ENCODE data around the gene EDEM1. TPM values are rescaled to one million over a fixed set of nuclear protein-coding genes. Genes with fewer than 3 reads are reported as not detected.

EDEM1 gene
- total and polyA plus RNA-seq, 10 of the 15 experiments (the other 5 are each of a cell fraction or from before 2014, with no cell fraction given), result 18.9 to 138 (median 57.5) TPM

DNA sequence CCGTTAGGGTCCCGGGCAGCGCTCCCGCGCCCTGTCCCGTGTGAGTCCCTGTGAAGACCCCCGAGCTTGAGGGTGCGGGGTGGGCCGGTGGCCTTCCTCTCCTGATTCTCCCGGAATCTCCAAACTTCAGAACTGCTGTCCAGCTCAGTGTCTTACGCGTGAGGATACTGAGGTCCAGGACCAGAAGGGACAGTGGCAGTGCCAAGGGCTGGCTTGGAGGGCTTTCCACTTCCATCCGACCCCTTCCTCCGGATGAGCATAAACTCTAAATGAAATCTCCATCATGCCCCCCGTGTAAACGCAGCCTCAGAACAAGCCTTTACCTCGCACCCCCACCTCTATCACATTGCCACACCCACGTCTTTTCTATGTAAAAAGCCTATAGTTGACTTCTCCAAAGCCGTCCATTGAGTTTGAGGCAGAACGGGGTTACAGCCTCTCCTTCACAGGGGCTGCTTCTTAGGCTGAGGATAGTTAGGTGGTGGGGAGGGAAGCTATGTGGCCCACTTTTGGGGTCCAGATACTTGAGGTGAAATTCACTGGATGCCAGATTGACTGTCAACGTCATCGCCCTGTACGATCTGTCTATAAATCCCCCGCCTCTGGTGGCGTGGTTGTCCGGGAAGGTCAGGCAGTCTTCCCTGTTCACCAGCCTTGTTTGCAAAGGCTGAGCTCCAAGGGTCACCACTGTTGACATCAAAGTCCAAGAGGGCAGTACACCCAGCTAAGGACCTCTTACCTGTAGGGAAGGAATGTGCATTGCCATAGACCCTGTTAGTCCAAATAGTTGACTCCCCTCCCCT is 1.1 kb downstream of the EDEM1 start (continued):
- TF ChIP-seq, protein P1, sequence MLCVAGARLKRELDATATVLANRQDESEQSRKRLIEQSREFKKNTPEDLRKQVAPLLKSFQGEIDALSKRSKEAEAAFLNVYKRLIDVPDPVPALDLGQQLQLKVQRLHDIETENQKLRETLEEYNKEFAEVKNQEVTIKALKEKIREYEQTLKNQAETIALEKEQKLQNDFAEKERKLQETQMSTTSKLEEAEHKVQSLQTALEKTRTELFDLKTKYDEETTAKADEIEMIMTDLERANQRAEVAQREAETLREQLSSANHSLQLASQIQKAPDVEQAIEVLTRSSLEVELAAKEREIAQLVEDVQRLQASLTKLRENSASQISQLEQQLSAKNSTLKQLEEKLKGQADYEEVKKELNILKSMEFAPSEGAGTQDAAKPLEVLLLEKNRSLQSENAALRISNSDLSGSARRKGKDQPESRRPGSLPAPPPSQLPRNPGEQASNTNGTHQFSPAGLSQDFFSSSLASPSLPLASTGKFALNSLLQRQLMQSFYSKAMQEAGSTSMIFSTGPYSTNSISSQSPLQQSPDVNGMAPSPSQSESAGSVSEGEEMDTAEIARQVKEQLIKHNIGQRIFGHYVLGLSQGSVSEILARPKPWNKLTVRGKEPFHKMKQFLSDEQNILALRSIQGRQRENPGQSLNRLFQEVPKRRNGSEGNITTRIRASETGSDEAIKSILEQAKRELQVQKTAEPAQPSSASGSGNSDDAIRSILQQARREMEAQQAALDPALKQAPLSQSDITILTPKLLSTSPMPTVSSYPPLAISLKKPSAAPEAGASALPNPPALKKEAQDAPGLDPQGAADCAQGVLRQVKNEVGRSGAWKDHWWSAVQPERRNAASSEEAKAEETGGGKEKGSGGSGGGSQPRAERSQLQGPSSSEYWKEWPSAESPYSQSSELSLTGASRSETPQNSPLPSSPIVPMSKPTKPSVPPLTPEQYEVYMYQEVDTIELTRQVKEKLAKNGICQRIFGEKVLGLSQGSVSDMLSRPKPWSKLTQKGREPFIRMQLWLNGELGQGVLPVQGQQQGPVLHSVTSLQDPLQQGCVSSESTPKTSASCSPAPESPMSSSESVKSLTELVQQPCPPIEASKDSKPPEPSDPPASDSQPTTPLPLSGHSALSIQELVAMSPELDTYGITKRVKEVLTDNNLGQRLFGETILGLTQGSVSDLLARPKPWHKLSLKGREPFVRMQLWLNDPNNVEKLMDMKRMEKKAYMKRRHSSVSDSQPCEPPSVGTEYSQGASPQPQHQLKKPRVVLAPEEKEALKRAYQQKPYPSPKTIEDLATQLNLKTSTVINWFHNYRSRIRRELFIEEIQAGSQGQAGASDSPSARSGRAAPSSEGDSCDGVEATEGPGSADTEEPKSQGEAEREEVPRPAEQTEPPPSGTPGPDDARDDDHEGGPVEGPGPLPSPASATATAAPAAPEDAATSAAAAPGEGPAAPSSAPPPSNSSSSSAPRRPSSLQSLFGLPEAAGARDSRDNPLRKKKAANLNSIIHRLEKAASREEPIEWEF (IDR thresholded peaks at IDR 0.05; ENCODE audit: insufficient replicate concordance, low read depth, low read length), result no peak
- TF ChIP-seq ZNF207 (IDR thresholded peaks at IDR 0.05; ENCODE audit: borderline replicate concordance), result no peak
- TF ChIP-seq SPI1 (IDR thresholded peaks at IDR 0.05; ENCODE audit: borderline replicate concordance, insufficient read depth, low read depth, low read length), result no peak
- TF ChIP-seq ZNF384 (IDR thresholded peaks at IDR 0.05; ENCODE audit: borderline replicate concordance, low read depth, low read length), result no peak
- TF ChIP-seq, protein P2, sequence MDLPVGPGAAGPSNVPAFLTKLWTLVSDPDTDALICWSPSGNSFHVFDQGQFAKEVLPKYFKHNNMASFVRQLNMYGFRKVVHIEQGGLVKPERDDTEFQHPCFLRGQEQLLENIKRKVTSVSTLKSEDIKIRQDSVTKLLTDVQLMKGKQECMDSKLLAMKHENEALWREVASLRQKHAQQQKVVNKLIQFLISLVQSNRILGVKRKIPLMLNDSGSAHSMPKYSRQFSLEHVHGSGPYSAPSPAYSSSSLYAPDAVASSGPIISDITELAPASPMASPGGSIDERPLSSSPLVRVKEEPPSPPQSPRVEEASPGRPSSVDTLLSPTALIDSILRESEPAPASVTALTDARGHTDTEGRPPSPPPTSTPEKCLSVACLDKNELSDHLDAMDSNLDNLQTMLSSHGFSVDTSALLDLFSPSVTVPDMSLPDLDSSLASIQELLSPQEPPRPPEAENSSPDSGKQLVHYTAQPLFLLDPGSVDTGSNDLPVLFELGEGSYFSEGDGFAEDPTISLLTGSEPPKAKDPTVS (IDR thresholded peaks at IDR 0.05; ENCODE audit: low read depth, low read length), result no peak
- TF ChIP-seq CHD4 (IDR thresholded peaks at IDR 0.05), result no peak
- TF ChIP-seq, protein P3, sequence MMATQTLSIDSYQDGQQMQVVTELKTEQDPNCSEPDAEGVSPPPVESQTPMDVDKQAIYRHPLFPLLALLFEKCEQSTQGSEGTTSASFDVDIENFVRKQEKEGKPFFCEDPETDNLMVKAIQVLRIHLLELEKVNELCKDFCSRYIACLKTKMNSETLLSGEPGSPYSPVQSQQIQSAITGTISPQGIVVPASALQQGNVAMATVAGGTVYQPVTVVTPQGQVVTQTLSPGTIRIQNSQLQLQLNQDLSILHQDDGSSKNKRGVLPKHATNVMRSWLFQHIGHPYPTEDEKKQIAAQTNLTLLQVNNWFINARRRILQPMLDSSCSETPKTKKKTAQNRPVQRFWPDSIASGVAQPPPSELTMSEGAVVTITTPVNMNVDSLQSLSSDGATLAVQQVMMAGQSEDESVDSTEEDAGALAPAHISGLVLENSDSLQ (IDR thresholded peaks at IDR 0.05), result no peak
- no peak for TF ChIP-seq KLF5 (IDR thresholded peaks at IDR 0.05; ENCODE audit: partially characterized antibody)
- TF ChIP-seq FOXK2 (IDR thresholded peaks at IDR 0.05), result no peak
- TF ChIP-seq NRF1 (conservative IDR thresholded peaks at IDR 0.05; ENCODE audit: low read depth, low read length), result no peak
- TF ChIP-seq HDAC6 (IDR thresholded peaks at IDR 0.05; ENCODE audit: unreplicated experiment), result no peak
- peak; percentile 62; the same call in 1 of the 2 replicates for TF ChIP-seq YY1 (IDR thresholded peaks at IDR 0.05; ENCODE audit: low read depth, low read length)
- TF ChIP-seq SIN3A (IDR thresholded peaks at IDR 0.05; ENCODE audit: low read depth, low read length), result no peak; the same call in 1 of the 2 replicates
- no peak for TF ChIP-seq JUNB (IDR thresholded peaks at IDR 0.05)
- TF ChIP-seq BRCA1 (IDR thresholded peaks at IDR 0.05; ENCODE audit: low read depth, low read length), result no peak
- TF ChIP-seq, protein P4, sequence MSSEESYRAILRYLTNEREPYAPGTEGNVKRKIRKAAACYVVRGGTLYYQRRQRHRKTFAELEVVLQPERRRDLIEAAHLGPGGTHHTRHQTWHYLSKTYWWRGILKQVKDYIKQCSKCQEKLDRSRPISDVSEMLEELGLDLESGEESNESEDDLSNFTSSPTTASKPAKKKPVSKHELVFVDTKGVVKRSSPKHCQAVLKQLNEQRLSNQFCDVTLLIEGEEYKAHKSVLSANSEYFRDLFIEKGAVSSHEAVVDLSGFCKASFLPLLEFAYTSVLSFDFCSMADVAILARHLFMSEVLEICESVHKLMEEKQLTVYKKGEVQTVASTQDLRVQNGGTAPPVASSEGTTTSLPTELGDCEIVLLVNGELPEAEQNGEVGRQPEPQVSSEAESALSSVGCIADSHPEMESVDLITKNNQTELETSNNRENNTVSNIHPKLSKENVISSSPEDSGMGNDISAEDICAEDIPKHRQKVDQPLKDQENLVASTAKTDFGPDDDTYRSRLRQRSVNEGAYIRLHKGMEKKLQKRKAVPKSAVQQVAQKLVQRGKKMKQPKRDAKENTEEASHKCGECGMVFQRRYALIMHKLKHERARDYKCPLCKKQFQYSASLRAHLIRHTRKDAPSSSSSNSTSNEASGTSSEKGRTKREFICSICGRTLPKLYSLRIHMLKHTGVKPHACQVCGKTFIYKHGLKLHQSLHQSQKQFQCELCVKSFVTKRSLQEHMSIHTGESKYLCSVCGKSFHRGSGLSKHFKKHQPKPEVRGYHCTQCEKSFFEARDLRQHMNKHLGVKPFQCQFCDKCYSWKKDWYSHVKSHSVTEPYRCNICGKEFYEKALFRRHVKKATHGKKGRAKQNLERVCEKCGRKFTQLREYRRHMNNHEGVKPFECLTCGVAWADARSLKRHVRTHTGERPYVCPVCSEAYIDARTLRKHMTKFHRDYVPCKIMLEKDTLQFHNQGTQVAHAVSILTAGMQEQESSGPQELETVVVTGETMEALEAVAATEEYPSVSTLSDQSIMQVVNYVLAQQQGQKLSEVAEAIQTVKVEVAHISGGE (CRISPR knock-in tag; IDR thresholded peaks at IDR 0.05), result no peak; the same call in 1 of the 2 replicates
- TF ChIP-seq, protein P5, sequence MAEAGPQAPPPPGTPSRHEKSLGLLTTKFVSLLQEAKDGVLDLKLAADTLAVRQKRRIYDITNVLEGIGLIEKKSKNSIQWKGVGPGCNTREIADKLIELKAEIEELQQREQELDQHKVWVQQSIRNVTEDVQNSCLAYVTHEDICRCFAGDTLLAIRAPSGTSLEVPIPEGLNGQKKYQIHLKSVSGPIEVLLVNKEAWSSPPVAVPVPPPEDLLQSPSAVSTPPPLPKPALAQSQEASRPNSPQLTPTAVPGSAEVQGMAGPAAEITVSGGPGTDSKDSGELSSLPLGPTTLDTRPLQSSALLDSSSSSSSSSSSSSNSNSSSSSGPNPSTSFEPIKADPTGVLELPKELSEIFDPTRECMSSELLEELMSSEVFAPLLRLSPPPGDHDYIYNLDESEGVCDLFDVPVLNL (IDR thresholded peaks at IDR 0.05; ENCODE audit: low read depth, low read length), result no peak

Data from GM12878 (cell line).